Common myeloid progenitor, CD34-positive (primary cell): ENCODE measurements around the gene SLC36A1.
"Not testable (repeated sequence)": the region's sequence is repeated elsewhere in the genome, so short reads cannot be mapped to it uniquely, and the experiment has no call there.

ENCODE experiments used
- CTCF ChIA-PET: fragments of 350-600 bp; sonication (Branson Sonifier 250); formaldehyde crosslinking; loops from one replicate; lab custom pipeline; 2021; ENCODE audit warnings: antibody characterized with exemption; lab: Charles Lee
- POLR2A ChIA-PET: fragments of 350-600 bp; sonication (Branson Sonifier 250); formaldehyde crosslinking; loops from one replicate; lab custom pipeline; 2021; ENCODE audit warnings: antibody characterized with exemption; lab: Charles Lee
- DNase-seq, 3 donors: peaks; one replicate each; pipeline versions ENCODE4 v3.0.0 to v3.0.0-alpha.2; 2013
- H3K27ac ChIP-seq, 2 experiments: 1 replicate in 1 of 2; 2 replicates in 1 of 2; pipeline ENCODE4 v1.7.0; 2013; ENCODE audit warnings: inconsistent platforms in 2 of 2, low read length in 2 of 2, mild to moderate bottlenecking in 2 of 2, low read depth in 1 of 2, moderate library complexity in 1 of 2; ENCODE audit not compliant: severe bottlenecking in 2 of 2, insufficient read depth in 1 of 2, poor library complexity in 1 of 2
- H3K27me3 ChIP-seq, 5 experiments: replicated peaks in 2 of 5; 1 replicate in 3 of 5; 2 replicates in 2 of 5; pipeline versions ENCODE4 v1.6.1 to v1.7.0; 2013; ENCODE audit warnings: low read length in 4 of 5, mild to moderate bottlenecking in 2 of 5, moderate library complexity in 2 of 5, inconsistent platforms in 1 of 5; ENCODE audit not compliant: insufficient read depth in 5 of 5, control insufficient read depth in 4 of 5
- H3K36me3 ChIP-seq, 4 experiments: 1 replicate in 2 of 4; 2 replicates in 2 of 4; pipeline versions ENCODE4 v1.6.1 to v1.7.0; 2013; ENCODE audit warnings: low read length in 3 of 4, control low read depth in 1 of 4, mild to moderate bottlenecking in 1 of 4; ENCODE audit not compliant: control insufficient read depth in 4 of 4, insufficient read depth in 4 of 4
- H3K4me1 ChIP-seq, 4 experiments: 1 replicate in 3 of 4; 2 replicates in 1 of 4; pipeline versions ENCODE4 v1.6.1 to v1.7.1; 2013; ENCODE audit warnings: low read length in 3 of 4, mild to moderate bottlenecking in 3 of 4, control low read depth in 1 of 4, inconsistent platforms in 1 of 4, moderate library complexity in 1 of 4; ENCODE audit not compliant: control insufficient read depth in 4 of 4, insufficient read depth in 4 of 4; ENCODE audit errors: control extremely low read depth in 1 of 4
- H3K4me3 ChIP-seq, 7 experiments: 1 replicate in 4 of 7; 2 replicates in 3 of 7; pipeline versions ENCODE4 v1.5.1 to v1.7.0; 2013; ENCODE audit warnings: mild to moderate bottlenecking in 7 of 7, low read length in 6 of 7, moderate library complexity in 6 of 7, inconsistent platforms in 2 of 7, low read depth in 2 of 7, control low read depth in 1 of 7; ENCODE audit not compliant: insufficient read depth in 4 of 7, control insufficient read depth in 1 of 7; ENCODE audit errors: extremely low read depth in 1 of 7
- H3K9me3 ChIP-seq, 5 experiments: 1 replicate in 4 of 5; 2 replicates in 1 of 5; pipeline versions ENCODE4 v1.6.1 to v1.7.1; 2013; ENCODE audit warnings: low read length in 4 of 5, mild to moderate bottlenecking in 2 of 5, inconsistent platforms in 1 of 5, low read depth in 1 of 5, moderate library complexity in 1 of 5; ENCODE audit not compliant: control insufficient read depth in 4 of 5, insufficient read depth in 2 of 5; ENCODE audit errors: control extremely low read depth in 1 of 5
- WGBS: methylation state at CpG from one replicate; pipeline ENCODE4 v1.1.5; 2013; ENCODE audit not compliant: insufficient coverage; 5-methylcytosine and 5-hydroxymethylcytosine counted together

SLC36A1 gene

GRCh38 chr5:151508308-151508707 is 60.9 kb downstream of the SLC36A1 start:
- H3K9me3 ChIP-seq, H3K27me3 ChIP-seq, H3K36me3 ChIP-seq, H3K4me1 ChIP-seq, POLR2A ChIA-PET, DNase-seq, H3K27ac ChIP-seq, H3K4me3 ChIP-seq: not testable (repeated sequence)
- CTCF ChIA-PET, result interaction anchor here (1.0 to 3.3 kb wide), 3 partner anchors 10 to 15 kb away, joined by 3 to 11 read pairs (median 3); no protein-coding TSS in a partner anchor
- 100% methylated on average over 6 of the region's 10 CpGs for WGBS

- 88% methylated on average over 5 of the region's 5 CpGs for WGBS
- ChIA-PET POLR2A (interaction anchor here (0.6 kb wide), 1 partner anchor 1967 kb away, joined by 4 read pairs; no protein-coding TSS in a partner anchor), CTCF (interaction anchor here (0.8 to 3.3 kb wide), 3 partner anchors 12 to 47 kb away, joined by 3 to 11 read pairs (median 5); no protein-coding TSS in a partner anchor)
- Histone ChIP-seq H3K4me3 (no peak overlapping the region), H3K36me3 (no peaks in the 10 kb centered on the region), H3K4me1 (no peaks in the 10 kb centered on the region), H3K27ac (no peak overlapping the region), H3K9me3 (no peaks in the 10 kb centered on the region), H3K27me3 (no peaks in the 10 kb centered on the region)
- DNase-seq, result no peak
Observed at GRCh38 chr5:151509231-151509630, 61.8 kb downstream of the SLC36A1 start.

- ChIA-PET CTCF (interaction anchor here (1.6 to 3.3 kb wide), 2 partner anchors 12 to 14 kb away, joined by 5 to 11 read pairs; no protein-coding TSS in a partner anchor), POLR2A (no interaction called here)
- Histone ChIP-seq H3K4me1 (no peaks in the 10 kb centered on the region), H3K4me3 (no peak overlapping the region), H3K27ac (no peak overlapping the region), H3K27me3 (peaks cover 0 to 2% (median 0%) of the 10 kb centered on the region in 5 experiments), H3K9me3 (no peaks in the 10 kb centered on the region), H3K36me3 (no peaks in the 10 kb centered on the region)
- WGBS, result 100% methylated on average over 3 of the region's 3 CpGs
- no peak for DNase-seq
Observed at GRCh38 chr5:151509836-151510235, 62.4 kb downstream of the SLC36A1 start.

- Histone ChIP-seq H3K4me1 (peaks cover 0 to 5% (median under 1%) of the 10 kb centered on the region in 4 experiments), H3K27me3 (peaks cover 0 to 2% (median 0%) of the 10 kb centered on the region in 5 experiments), H3K4me3 (no peak overlapping the region), H3K36me3 (no peaks in the 10 kb centered on the region), H3K9me3 (no peaks in the 10 kb centered on the region), H3K27ac (no peak overlapping the region)
- ChIA-PET CTCF (no interaction called here), POLR2A (no interaction called here)
- DNase-seq, result no peak
- WGBS, result 97% methylated on average over 5 of the region's 8 CpGs
Observed at GRCh38 chr5:151517122-151517920, 69.9 kb downstream of the SLC36A1 start.

GRCh38 chr5:151520294-151520693 is 72.9 kb downstream of the SLC36A1 start:
- 81% methylated on average over 4 of the region's 7 CpGs for WGBS
- ChIA-PET POLR2A (no interaction called here), CTCF (interaction anchor here (1.0 to 4.1 kb wide), 6 partner anchors 11 to 134 kb away, joined by 3 to 27 read pairs (median 4); partner anchors contain the start of gene SLC36A1)
- Histone ChIP-seq H3K9me3 (no peaks in the 10 kb centered on the region), H3K27ac (no peak overlapping the region), H3K4me3 (no peak overlapping the region), H3K4me1 (peaks cover 0 to 6% (median 3%) of the 10 kb centered on the region in 4 experiments), H3K36me3 (no peaks in the 10 kb centered on the region), H3K27me3 (no peaks in the 10 kb centered on the region)
- DNase-seq, result peak in 2 of 3 donors; percentile 18

GRCh38 chr5:151522226-151522625 is 74.8 kb downstream of the SLC36A1 start:
- H3K27ac ChIP-seq, result no peak overlapping the region
- ChIA-PET POLR2A (no interaction called here), CTCF (interaction anchor here (1.8 to 4.1 kb wide), 3 partner anchors 13 to 129 kb away, joined by 5 to 27 read pairs (median 8); partner anchors contain the start of gene SLC36A1)
- WGBS, result 83% methylated on average over 3 of the region's 5 CpGs
- no peaks in the 10 kb centered on the region for H3K36me3 ChIP-seq
- H3K9me3 ChIP-seq, result no peaks in the 10 kb centered on the region
- no peak overlapping the region for H3K4me3 ChIP-seq
- DNase-seq, result peak in 1 of 3 donors; percentile 11
- H3K4me1 ChIP-seq, result peaks cover 0 to 6% (median 3%) of the 10 kb centered on the region in 4 experiments
- no peaks in the 10 kb centered on the region for H3K27me3 ChIP-seq

GRCh38 chr5:151523335-151523734 is 75.9 kb downstream of the SLC36A1 start:
- Histone ChIP-seq H3K36me3 (no peaks in the 10 kb centered on the region), H3K4me3 (no peak overlapping the region), H3K4me1 (peaks cover 0 to 6% (median 3%) of the 10 kb centered on the region in 4 experiments), H3K27ac (no peak overlapping the region), H3K27me3 (no peaks in the 10 kb centered on the region), H3K9me3 (no peaks in the 10 kb centered on the region)
- ChIA-PET POLR2A (interaction anchor here (0.5 kb wide), 1 partner anchor 11 kb away, joined by 3 read pairs; no protein-coding TSS in a partner anchor), CTCF (interaction anchor here (0.6 to 4.1 kb wide), 12 partner anchors 14 to 260 kb away, joined by 3 to 27 read pairs (median 4); partner anchors contain the start of gene SLC36A1)
- peak; percentile 29 to 66 (median 57) for DNase-seq
- WGBS, result 79% methylated on average over 2 of the region's 2 CpGs
